GM21528 (cell line): ENCODE results near the gene PALLD.

Experiments
- ATAC-seq: cut with Tn5 transposase; IDR thresholded peaks from one replicate; pipeline ENCODE4 v1.9.1; 2021; ENCODE audit warnings: mild to moderate bottlenecking, moderate library complexity; ENCODE audit not compliant: unreplicated experiment, low FRiP score

Gene PALLD

GRCh38 chr4:168741281-168742173, 244.7 kb downstream of the PALLD start:
- ATAC-seq = no peak

- no peak for ATAC-seq
Observed at GRCh38 chr4:168743131-168743530, 246.3 kb downstream of the PALLD start.

- no peak for ATAC-seq
Observed at GRCh38 chr4:168743601-168744000, 246.7 kb downstream of the PALLD start.

GRCh38 chr4:168744021-168744420, 247.2 kb downstream of the PALLD start:
- ATAC-seq = no peak

GRCh38 chr4:168748807-168749206, 252.0 kb downstream of the PALLD start:
- ATAC-seq = no peak

GRCh38 chr4:168751263-168752225, 254.7 kb downstream of the PALLD start:
- no peak for ATAC-seq

GRCh38 chr4:168755598-168756477, 259.0 kb downstream of the PALLD start:
- ATAC-seq = no peak

GRCh38 chr4:168757500-168757899, 260.6 kb downstream of the PALLD start:
- ATAC-seq = no peak

GRCh38 chr4:168758351-168758876, 261.6 kb downstream of the PALLD start:
- ATAC-seq = no peak

GRCh38 chr4:168759321-168759720, 262.5 kb downstream of the PALLD start:
- ATAC-seq = no peak

- ATAC-seq = no peak
Observed at GRCh38 chr4:168759959-168760527, 263.2 kb downstream of the PALLD start.

GRCh38 chr4:168761066-168761465, 264.2 kb downstream of the PALLD start:
- no peak for ATAC-seq

GRCh38 chr4:168765322-168765721, 268.5 kb downstream of the PALLD start:
- no peak for ATAC-seq

GRCh38 chr4:168765726-168766125, 268.9 kb downstream of the PALLD start:
- ATAC-seq = no peak

GRCh38 chr4:168766604-168767316, 269.9 kb downstream of the PALLD start:
- ATAC-seq = no peak

GRCh38 chr4:168769416-168769815, 272.6 kb downstream of the PALLD start:
- no peak for ATAC-seq

- ATAC-seq = no peak
Observed at GRCh38 chr4:168769837-168770236, 273.0 kb downstream of the PALLD start.

- no peak for ATAC-seq
Observed at GRCh38 chr4:168771251-168771650, 274.4 kb downstream of the PALLD start.
